ENCODE results near the gene CARM1.
"Not testable (repeated sequence)": the region's sequence is repeated elsewhere in the genome, so short reads cannot be mapped to it uniquely, and the experiment has no call there.

Gene CARM1

GRCh38 chr19:10846500-10847202, 24.7 kb upstream of the CARM1 start:
- DNase-seq (ENCODE audit: low read depth in 2 of 2), result no peak

- DNase-seq (ENCODE audit: low read depth in 2 of 2), result no peak
Observed at GRCh38 chr19:10848230-10848856, 23.0 kb upstream of the CARM1 start, which contains the start of gene C19orf38. Gene C19orf38, plus strand, starts transcription at chr19:10848415. Its CDS starts 94 bp downstream, at chr19:10848509.

GRCh38 chr19:10850631-10851030, 20.7 kb upstream of the CARM1 start:
- DNase-seq (ENCODE audit: low read depth in 2 of 2), result no peak

GRCh38 chr19:10852098-10852800, 19.1 kb upstream of the CARM1 start:
- DNase-seq (ENCODE audit: low read depth in 2 of 2), result no peak

- no peak for DNase-seq (ENCODE audit: low read depth in 2 of 2)
Observed at GRCh38 chr19:10852941-10853340, 18.4 kb upstream of the CARM1 start.

GRCh38 chr19:10854350-10855089, 16.8 kb upstream of the CARM1 start:
- DNase-seq (ENCODE audit: low read depth in 2 of 2), result no peak

GRCh38 chr19:10855879-10856522, 15.4 kb upstream of the CARM1 start:
- DNase-seq (ENCODE audit: low read depth in 2 of 2), result no peak

GRCh38 chr19:10856899-10857298, 14.5 kb upstream of the CARM1 start:
- not testable (repeated sequence) for DNase-seq (ENCODE audit: low read depth in 2 of 2)

- peak; percentile 20 to 34 for DNase-seq (ENCODE audit: low read depth in 2 of 2)
Observed at GRCh38 chr19:10858204-10858828, 13.0 kb upstream of the CARM1 start.

- peak in 1 of 2 donors; percentile 16 for DNase-seq (ENCODE audit: low read depth in 2 of 2)
Observed at GRCh38 chr19:10861103-10861651, 10.2 kb upstream of the CARM1 start.

GRCh38 chr19:10862561-10863106, 8.7 kb upstream of the CARM1 start:
- DNase-seq (ENCODE audit: low read depth in 2 of 2), result no peak

GRCh38 chr19:10863107-10863717, 8.1 kb upstream of the CARM1 start:
- DNase-seq (ENCODE audit: low read depth in 2 of 2), result no peak

- peak; percentile 73 to 79 for DNase-seq (ENCODE audit: low read depth in 2 of 2)
Observed at GRCh38 chr19:10864538-10864899, 6.8 kb upstream of the CARM1 start.

- no peak for DNase-seq (ENCODE audit: low read depth in 2 of 2)
Observed at GRCh38 chr19:10866495-10866894, 4.9 kb upstream of the CARM1 start.

GRCh38 chr19:10868872-10869547, 2.3 kb upstream of the CARM1 start:
- no peak for DNase-seq (ENCODE audit: low read depth in 2 of 2)

GRCh38 chr19:10869872-10870311, 1.5 kb upstream of the CARM1 start:
- DNase-seq (ENCODE audit: low read depth in 2 of 2), result not testable (repeated sequence)

GRCh38 chr19:10870501-10870954, 825 bp upstream of the CARM1 start:
- DNase-seq (ENCODE audit: low read depth in 2 of 2), result no peak

GRCh38 chr19:10871711-10872545, 575 bp downstream of the CARM1 start:
- peak; percentile 13 to 16 for DNase-seq (ENCODE audit: low read depth in 2 of 2)

All from stimulated activated CD8-positive, alpha-beta memory T cell treated with anti-CD3 and anti-CD28 coated beads, Interleukin-2, amount 100 ng/mL, for 48 hours (primary cell).